HG03095 (cell line): ENCODE results near the gene MTHFSD.

Experiments used
- ATAC-seq: cut with Tn5 transposase; IDR thresholded peaks from one replicate; pipeline ENCODE4 v1.9.1; 2021; ENCODE audit warnings: moderate library complexity; ENCODE audit not compliant: unreplicated experiment

The MTHFSD gene

GRCh38 chr16:86584071-86584685, 29.1 kb upstream of the MTHFSD start:
- no peak for ATAC-seq

- no peak for ATAC-seq
Observed at GRCh38 chr16:86581458-86581857, 26.4 kb upstream of the MTHFSD start.

- no peak for ATAC-seq
Observed at GRCh38 chr16:86580791-86581170, 25.7 kb upstream of the MTHFSD start.

- no peak for ATAC-seq
Observed at GRCh38 chr16:86580063-86580790, 25.2 kb upstream of the MTHFSD start.

GRCh38 chr16:86579268-86580062, 24.4 kb upstream of the MTHFSD start:
- ATAC-seq, result no peak

GRCh38 chr16:86578611-86579267, 23.7 kb upstream of the MTHFSD start:
- ATAC-seq, result no peak

GRCh38 chr16:86578061-86578599, 23.1 kb upstream of the MTHFSD start, which contains the start of gene FOXL1:
Gene FOXL1, plus strand, starts transcription at chr16:86578549. Its CDS starts 175 bp downstream, at chr16:86578724.
- ATAC-seq, result no peak

GRCh38 chr16:86577314-86577971, 22.4 kb upstream of the MTHFSD start:
- ATAC-seq, result no peak

- no peak for ATAC-seq
Observed at GRCh38 chr16:86576591-86577313, 21.7 kb upstream of the MTHFSD start.

- no peak for ATAC-seq
Observed at GRCh38 chr16:86575754-86576557, 20.9 kb upstream of the MTHFSD start.

- no peak for ATAC-seq
Observed at GRCh38 chr16:86575095-86575685, 20.2 kb upstream of the MTHFSD start.

GRCh38 chr16:86574646-86575045, 19.6 kb upstream of the MTHFSD start:
- ATAC-seq, result no peak

GRCh38 chr16:86573646-86574508, 18.8 kb upstream of the MTHFSD start:
- no peak for ATAC-seq

GRCh38 chr16:86573215-86573614, 18.2 kb upstream of the MTHFSD start:
- ATAC-seq, result no peak

- no peak for ATAC-seq
Observed at GRCh38 chr16:86572606-86573005, 17.6 kb upstream of the MTHFSD start.

- ATAC-seq, result no peak
Observed at GRCh38 chr16:86572041-86572521, 17.0 kb upstream of the MTHFSD start.

GRCh38 chr16:86571530-86571915, 16.5 kb upstream of the MTHFSD start:
- ATAC-seq, result no peak
